Regular cardiac myocyte (primary cell): Measurements from ENCODE around the gene HAVCR2. TPM values are rescaled to one million over a fixed set of nuclear protein-coding genes. Genes with fewer than 3 reads are reported as not detected.

Experiments used
- total RNA-seq: library from RNA; depleted of rRNA; stranded (reverse); fragments of >200 nt; gene quantifications from 2 replicates; pipeline ENCODE4 v1.2.3, GENCODE V29; 2014

Gene HAVCR2
- total RNA-seq = under 0.01 and 0.56 TPM in 2 replicates

GRCh38 chr5:157108976-157109375, at the start of gene HAVCR2:
TSS of gene HAVCR2 (minus strand) at chr5:157109044. CDS start at chr5:157108983, 61 bp downstream.

GRCh38 chr5:157142317-157143126, 33.7 kb upstream of the HAVCR2 start, which contains the start of gene MED7:
TSS of gene MED7 (minus strand) at chr5:157142865. CDS start at chr5:157139431, 3,434 bp downstream.

GRCh38 chr5:157059093-157059539, 49.7 kb downstream of the HAVCR2 start, which contains the start of gene HAVCR1:
TSS of gene HAVCR1 (minus strand) at chr5:157059116. CDS start at chr5:157057943, 1,173 bp downstream.

Other genes with a start within 250 kb of the HAVCR2 start
- not detected in 2 replicates for gene TIMD4, start 145.8 kb downstream of the HAVCR2 start, total RNA-seq
- 0.38 and 0.56 TPM in 2 replicates for gene HAVCR1, start 49.9 kb downstream of the HAVCR2 start, total RNA-seq
- gene MED7, start 33.8 kb upstream of the HAVCR2 start, total RNA-seq = 9.9 and 10.7 TPM in 2 replicates
- not detected in 2 replicates for gene GARIN3, start 57.2 kb upstream of the HAVCR2 start, total RNA-seq
- gene ITK, start 71.8 kb upstream of the HAVCR2 start, total RNA-seq = under 0.01 TPM in 1 of 2 replicates, not detected in the other
- gene CYFIP2, start 157.1 kb upstream of the HAVCR2 start, total RNA-seq = 14.2 and 25.9 TPM in 2 replicates